HG03095 (cell line): Measurements from ENCODE around the gene HOMER1.

Source experiments
- ATAC-seq: cut with Tn5 transposase; IDR thresholded peaks from one replicate; pipeline ENCODE4 v1.9.1; 2021; ENCODE audit warnings: moderate library complexity; ENCODE audit not compliant: unreplicated experiment

The HOMER1 gene

DNA sequence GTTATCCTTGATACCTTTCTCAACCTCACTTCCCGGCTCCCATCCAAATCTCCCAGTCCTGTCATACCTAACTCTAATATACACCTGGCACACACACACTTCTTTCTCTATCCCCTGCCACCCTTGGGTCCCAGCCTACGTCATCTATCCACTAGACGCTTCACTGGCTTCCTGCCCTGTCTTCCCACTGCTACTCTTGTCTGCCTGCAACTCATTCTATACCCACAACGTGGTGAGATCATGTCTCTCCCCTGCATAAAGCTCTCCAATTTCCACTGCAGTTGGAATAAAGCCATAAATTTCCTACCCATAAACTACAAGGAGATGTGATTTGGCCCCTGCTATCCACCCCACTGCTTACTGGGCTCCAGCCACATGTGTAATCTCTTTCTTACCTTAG, 184.5 kb downstream of the HOMER1 start:
- no peak for ATAC-seq
